NCI-H2107 treated with DMSO at 0.1 percent for 48 hours (cell line): ENCODE results near the gene AGO4.
"Not testable (repeated sequence)": the region's sequence is repeated elsewhere in the genome, so short reads cannot be mapped to it uniquely, and the experiment has no call there.

Experiments used
- DNase-seq: peaks from one replicate; lab custom pipeline; 2025; ENCODE audit not compliant: unreplicated experiment; lab: John Stamatoyannopoulos, UW

AGO4 gene

GRCh38 chr1:35810096-35810881, 2.5 kb downstream of the AGO4 start:
- DNase-seq: no peak

DNA sequence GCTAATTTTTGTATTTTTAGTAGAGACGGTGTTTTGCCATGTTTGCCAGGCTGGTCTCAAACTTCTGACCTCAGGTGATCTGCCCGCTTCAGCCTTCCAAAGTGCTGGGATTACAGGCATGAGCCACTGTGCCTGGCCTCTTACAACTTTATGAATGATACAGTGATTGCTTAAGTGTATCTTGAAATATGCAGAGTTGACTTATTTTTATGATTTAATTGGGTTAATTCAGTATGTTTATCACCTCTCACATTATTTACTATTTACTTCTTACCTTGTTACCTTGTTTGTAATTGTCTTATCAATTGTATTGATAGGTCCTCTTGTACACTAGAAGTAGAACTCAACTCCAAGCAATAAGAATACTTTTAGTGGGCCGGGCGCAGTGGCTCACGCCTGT, 4.9 kb downstream of the AGO4 start:
- not testable (repeated sequence) for DNase-seq

GRCh38 chr1:35825255-35825654, 17.4 kb downstream of the AGO4 start:
- no peak for DNase-seq

DNA sequence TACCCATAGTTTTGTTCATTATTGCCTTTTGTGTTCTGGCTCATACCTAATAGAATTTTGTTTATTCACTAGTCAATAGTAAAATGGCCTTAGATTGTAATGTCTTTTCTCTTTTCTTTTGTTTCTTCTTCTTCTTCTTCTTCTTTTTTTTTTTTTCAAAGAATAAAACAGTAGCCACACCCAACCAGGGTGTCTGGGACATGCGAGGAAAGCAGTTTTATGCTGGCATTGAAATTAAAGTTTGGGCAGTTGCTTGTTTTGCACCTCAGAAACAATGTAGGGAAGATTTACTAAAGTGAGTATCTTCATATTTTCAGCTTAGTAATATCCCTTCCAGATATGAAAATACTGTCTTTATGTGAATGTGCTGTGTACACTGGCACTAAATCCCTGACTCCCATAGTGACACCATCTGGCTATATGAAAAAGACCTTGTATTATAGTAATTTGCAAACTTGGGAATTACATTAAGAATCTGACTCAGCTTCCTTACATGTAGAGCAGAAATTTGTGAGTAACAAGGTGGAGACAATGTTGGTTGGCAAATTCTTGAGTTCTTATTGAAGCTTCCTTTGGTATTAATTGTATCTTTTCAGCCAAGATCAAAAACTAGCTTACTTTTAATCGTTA, 24.6 kb downstream of the AGO4 start:
- no peak for DNase-seq

- no peak for DNase-seq
Measured at GRCh38 chr1:35833395-35833794, 25.6 kb downstream of the AGO4 start.

- no peak for DNase-seq
Measured at GRCh38 chr1:35834218-35834617, 26.4 kb downstream of the AGO4 start.

- no peak for DNase-seq
Measured at GRCh38 chr1:35835398-35835797, 27.6 kb downstream of the AGO4 start.

- DNase-seq: no peak
Measured at GRCh38 chr1:35836734-35837133, 28.9 kb downstream of the AGO4 start.

GRCh38 chr1:35838693-35839245, 31.0 kb downstream of the AGO4 start:
- DNase-seq: no peak

DNA sequence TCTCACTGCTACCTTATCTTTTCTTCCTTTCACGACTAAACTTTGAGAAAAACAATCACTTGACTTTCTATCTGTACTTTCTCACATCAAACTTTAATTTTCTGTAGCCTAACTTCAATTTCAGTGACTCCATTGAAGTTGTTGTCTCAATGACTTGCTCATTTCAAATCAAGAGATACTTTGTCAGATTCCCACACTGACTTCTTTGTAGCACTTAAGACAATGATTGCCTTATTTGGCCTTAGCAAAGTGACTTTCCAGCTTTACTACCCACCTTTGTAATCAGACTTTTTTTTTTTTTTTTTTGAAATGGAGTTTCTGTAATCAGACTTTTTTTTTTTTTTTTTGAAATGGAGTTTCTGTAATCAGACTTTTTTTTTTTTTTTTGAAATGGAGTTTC, 37.0 kb downstream of the AGO4 start:
- no peak for DNase-seq

- no peak for DNase-seq
Measured at GRCh38 chr1:35845766-35846165, 38.0 kb downstream of the AGO4 start.

- no peak for DNase-seq
Measured at GRCh38 chr1:35847935-35848565, 40.2 kb downstream of the AGO4 start.

DNA sequence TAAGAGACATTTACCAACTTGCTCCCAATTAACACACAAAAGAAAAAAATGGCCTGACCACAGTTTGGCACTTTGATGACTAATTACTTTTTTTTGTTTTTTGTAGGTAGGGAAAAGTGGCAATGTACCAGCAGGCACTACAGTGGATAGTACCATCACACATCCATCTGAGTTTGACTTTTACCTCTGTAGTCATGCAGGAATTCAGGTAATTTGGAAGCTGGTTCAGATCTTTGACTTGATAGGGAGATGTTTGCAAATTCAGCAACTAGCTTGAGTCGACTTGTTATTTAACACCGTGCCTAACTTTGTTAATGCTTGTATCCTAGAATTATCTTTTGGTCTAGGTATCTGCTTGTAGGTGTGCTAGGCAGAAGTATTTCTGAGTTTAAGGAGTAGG, 42.2 kb downstream of the AGO4 start:
- no peak for DNase-seq

DNA sequence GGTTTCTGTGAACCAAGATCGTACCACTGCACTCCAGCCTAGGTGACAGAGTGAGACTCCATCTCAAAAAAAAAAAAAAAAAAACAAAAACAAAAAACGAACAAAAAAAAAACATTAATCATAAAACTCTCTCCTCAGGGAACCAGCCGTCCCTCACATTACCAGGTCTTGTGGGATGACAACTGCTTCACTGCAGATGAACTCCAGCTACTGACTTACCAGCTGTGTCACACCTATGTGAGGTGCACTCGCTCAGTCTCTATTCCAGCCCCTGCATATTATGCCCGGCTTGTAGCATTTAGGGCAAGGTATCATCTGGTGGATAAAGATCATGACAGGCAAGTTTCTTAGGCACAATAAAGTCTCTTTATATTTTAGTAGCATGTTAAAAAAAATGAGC, 42.9 kb downstream of the AGO4 start:
- no peak for DNase-seq

- DNase-seq: no peak
Measured at GRCh38 chr1:35851132-35851869, 43.5 kb downstream of the AGO4 start.

DNA sequence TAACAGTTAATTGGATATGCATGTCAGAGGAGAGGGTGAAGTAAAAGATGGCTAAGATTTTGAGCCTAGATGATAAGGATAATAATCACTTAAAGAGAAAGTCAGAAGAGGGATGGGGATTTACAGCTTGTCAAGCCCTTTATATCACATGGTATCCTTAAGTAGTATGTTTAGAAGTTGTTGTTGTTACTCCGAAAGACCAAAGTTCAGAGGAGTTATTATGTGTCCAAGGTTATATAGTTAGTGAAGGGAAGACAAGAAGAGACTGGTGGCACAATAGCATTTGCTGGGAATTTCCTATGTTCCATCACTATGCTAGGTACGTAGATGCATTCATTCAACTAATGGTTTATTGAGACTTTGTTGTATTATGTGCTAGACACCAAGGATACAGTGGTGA, 44.4 kb downstream of the AGO4 start:
- no peak for DNase-seq

DNA sequence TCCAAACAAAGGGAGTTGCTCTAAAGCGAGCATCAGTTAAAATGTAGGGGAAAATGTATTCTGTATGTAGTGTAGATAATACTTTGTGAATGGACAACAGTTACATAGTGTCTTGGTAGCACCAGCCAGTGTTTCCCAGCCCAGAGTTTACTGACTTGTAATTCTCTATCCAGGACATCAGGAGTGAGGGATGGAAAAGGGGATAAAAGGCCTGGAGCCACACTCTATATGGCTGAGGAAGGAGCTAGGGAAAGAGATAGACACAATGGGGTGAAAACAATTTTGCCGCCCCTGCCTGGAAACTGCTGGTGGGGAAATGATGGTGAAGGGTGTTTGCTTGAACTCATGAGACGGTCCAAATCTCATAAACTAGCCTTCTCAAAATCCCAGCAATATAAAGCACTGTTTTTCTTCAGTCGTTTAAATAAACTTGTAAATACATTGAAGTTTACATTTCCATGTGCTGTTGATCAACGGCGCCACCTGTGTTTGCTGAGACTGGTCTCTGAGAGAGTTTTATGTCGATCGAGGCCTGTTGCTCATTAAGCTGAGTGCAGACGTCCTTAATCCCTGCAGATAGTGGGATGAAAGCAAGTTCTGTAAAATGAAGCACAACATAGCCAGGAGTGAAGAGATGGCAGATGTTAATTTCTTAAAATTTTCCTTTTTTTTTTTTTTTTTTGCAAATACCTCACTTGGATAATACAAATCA, 47.3 kb downstream of the AGO4 start:
- DNase-seq: no peak

GRCh38 chr1:35856964-35857363, 49.1 kb downstream of the AGO4 start:
- no peak for DNase-seq

DNA sequence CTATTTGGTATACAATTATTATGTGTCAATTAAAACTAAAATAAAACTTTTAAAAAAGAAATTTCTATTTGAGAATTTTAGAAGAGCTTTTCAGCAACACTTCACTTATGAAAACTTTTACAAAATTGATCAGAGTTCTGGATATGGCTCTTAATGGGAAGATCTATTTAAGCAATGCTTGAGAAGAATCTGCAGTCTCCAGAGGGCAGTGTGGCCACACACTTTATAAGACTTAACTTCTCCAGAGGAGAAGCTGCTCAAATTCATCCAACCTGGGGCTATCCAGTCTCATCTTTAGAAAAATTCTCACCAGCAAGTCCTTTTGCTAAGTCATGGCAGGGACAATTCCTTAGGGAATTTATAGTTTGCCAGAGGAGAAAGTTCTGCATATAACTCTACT, 50.0 kb downstream of the AGO4 start:
- DNase-seq: no peak

- no peak for DNase-seq
Measured at GRCh38 chr1:35860696-35861095, 52.9 kb downstream of the AGO4 start.

- DNase-seq: no peak
Measured at GRCh38 chr1:35863136-35863535, 55.3 kb downstream of the AGO4 start.
